Measurements from ENCODE around the gene KIRREL3. TPM values are rescaled to one million over a fixed set of nuclear protein-coding genes. Genes with fewer than 3 reads are reported as not detected.
"Not testable (repeated sequence)": the region's sequence is repeated elsewhere in the genome, so short reads cannot be mapped to it uniquely, and the experiment has no call there.

Gene KIRREL3
- total RNA-seq, 2 donors from 2014 or later = 0.61 to 0.64 TPM

- H3K4me1 ChIP-seq = peaks cover 17% of the 10 kb centered on the region
- intact Hi-C loops (cut with DNase I) = no loop called here
- no peaks in the 10 kb centered on the region for H3K27me3 ChIP-seq
- no peaks in the 10 kb centered on the region for H3K36me3 ChIP-seq
- TF ChIP-seq CTCF (IDR thresholded peaks at IDR 0.05) = no peak
- no peaks in the 10 kb centered on the region for H3K9me3 ChIP-seq
- peak overlapping the region; percentile 82 for H3K27ac ChIP-seq
- H3K9ac ChIP-seq (ENCODE audit: low read depth in 2 of 2, low read length in 2 of 2) = no peak overlapping the region
- no peak for DNase-seq
- no peak overlapping the region for H3K4me3 ChIP-seq
Observed at GRCh38 chr11:126385991-126386728, 614.4 kb downstream of the KIRREL3 start.

GRCh38 chr11:126384449-126385070, 616.0 kb downstream of the KIRREL3 start:
- Histone ChIP-seq H3K9me3 (no peaks in the 10 kb centered on the region), H3K4me3 (no peak overlapping the region), H3K27me3 (no peaks in the 10 kb centered on the region), H3K4me1 (peaks cover 17% of the 10 kb centered on the region), H3K36me3 (no peaks in the 10 kb centered on the region), H3K9ac (ENCODE audit: low read depth in 2 of 2, low read length in 2 of 2) (no peak overlapping the region), H3K27ac (peak overlapping the region; percentile 47)
- DNase-seq = peak; percentile 74
- TF ChIP-seq CTCF (IDR thresholded peaks at IDR 0.05) = no peak
- intact Hi-C loops (cut with DNase I) = no loop called here

- DNase-seq = no peak
- H3K9ac ChIP-seq (ENCODE audit: low read depth in 2 of 2, low read length in 2 of 2) = peak overlapping the region in 1 of 2 donors; percentile 34
- TF ChIP-seq CTCF (IDR thresholded peaks at IDR 0.05) = no peak
- intact Hi-C loops (cut with DNase I) = no loop called here
- H3K27ac ChIP-seq = peak overlapping the region; percentile 47
- H3K4me3 ChIP-seq = no peak overlapping the region
- H3K4me1 ChIP-seq = peaks cover 17% of the 10 kb centered on the region
- H3K36me3 ChIP-seq = no peaks in the 10 kb centered on the region
- H3K9me3 ChIP-seq = no peaks in the 10 kb centered on the region
- H3K27me3 ChIP-seq = no peaks in the 10 kb centered on the region
Observed at GRCh38 chr11:126383339-126384335, 616.9 kb downstream of the KIRREL3 start.

- Histone ChIP-seq H3K4me1 (peaks cover 17% of the 10 kb centered on the region), H3K27ac (peak overlapping the region; percentile 47)
- H3K9me3 ChIP-seq; H3K4me3 ChIP-seq; DNase-seq; H3K27me3 ChIP-seq; intact Hi-C loops (cut with DNase I); H3K9ac ChIP-seq (ENCODE audit: low read depth in 2 of 2, low read length in 2 of 2); H3K36me3 ChIP-seq: not testable (repeated sequence)
Observed at GRCh38 chr11:126382641-126383040, 617.9 kb downstream of the KIRREL3 start.

GRCh38 chr11:126381960-126382359, 618.6 kb downstream of the KIRREL3 start:
- H3K4me1 ChIP-seq = peaks cover 17% of the 10 kb centered on the region
- H3K9ac ChIP-seq (ENCODE audit: low read depth in 2 of 2, low read length in 2 of 2); H3K4me3 ChIP-seq; intact Hi-C loops (cut with DNase I); H3K27me3 ChIP-seq; DNase-seq; H3K9me3 ChIP-seq; H3K36me3 ChIP-seq; H3K27ac ChIP-seq: not testable (repeated sequence)

- H3K27me3 ChIP-seq = no peaks in the 10 kb centered on the region
- no peaks in the 10 kb centered on the region for H3K36me3 ChIP-seq
- no peak for DNase-seq
- peaks cover 12% of the 10 kb centered on the region for H3K4me1 ChIP-seq
- H3K27ac ChIP-seq = no peak overlapping the region
- TF ChIP-seq CTCF (IDR thresholded peaks at IDR 0.05) = no peak
- H3K4me3 ChIP-seq = no peak overlapping the region
- H3K9me3 ChIP-seq = no peaks in the 10 kb centered on the region
- H3K9ac ChIP-seq (ENCODE audit: low read depth in 2 of 2, low read length in 2 of 2) = no peak overlapping the region
- intact Hi-C loops (cut with DNase I) = no loop called here
Observed at GRCh38 chr11:126380909-126381308, 619.7 kb downstream of the KIRREL3 start.
